HepG2 (cell line): Measurements from ENCODE around the gene SF3B6. TPM values are rescaled to one million over a fixed set of nuclear protein-coding genes. Genes with fewer than 3 reads are reported as not detected.

ENCODE experiments used
- ATAC-seq: fragments of 200-7000 bp; cut with Tn5 transposase; 3 replicates; pipeline ENCODE4 v1.9.1; 2020; ENCODE audit warnings: mild to moderate bottlenecking, moderate library complexity
- BruUV-seq: library from RNA; stranded (reverse); fragments of 400-500 nt; replicated peaks from 2 replicates; lab custom pipeline; 2021; lab: Mats Ljungman, UMichigan
- CTCF ChIA-PET: fragments of 300-600 bp; formaldehyde crosslinking; extraction: SDS; loops from one replicate; lab custom pipeline; 2021; ENCODE audit warnings: low total read pairs, inconsistent platforms, low intra/inter-chr PET ratio; lab: Yijun Ruan, JAX
- POLR2A ChIA-PET: fragments of 350-600 bp; sonication (Branson Sonifier 250); formaldehyde crosslinking; loops from one replicate; lab custom pipeline; 2020; ENCODE audit warnings: antibody characterized with exemption, inconsistent platforms; lab: Yijun Ruan, JAX
- DNase-seq: peaks from one replicate; pipeline ENCODE4 v3.0.0-alpha.2; 2015; ENCODE audit warnings: low spot score
- FAIRE-seq: peaks from 3 replicates; lab custom pipeline; 2011; peaks lifted over from hg19 to GRCh38; lab: Jason Lieb, UNC
- H2AFZ ChIP-seq: one replicate; pipeline ENCODE4 v1.6.1; 2011; ENCODE audit warnings: low read length, inconsistent platforms
- H3K27ac ChIP-seq: fragments of 300-600 bp; 3 replicates; pipeline ENCODE4 v1.8.0; 2011; ENCODE audit warnings: mixed run types, mild to moderate bottlenecking, mixed read lengths, low read length, inconsistent platforms; ENCODE audit not compliant: insufficient read depth; ENCODE audit errors: extremely low read length
- H3K27me3 ChIP-seq, 2 experiments: fragments of 200-600 bp in 1 of 2; 2 replicates in 1 of 2; 3 replicates in 1 of 2; pipeline versions ENCODE4 v1.6.0 to v1.8.0; 2011; ENCODE audit warnings: low read length in 2 of 2, mild to moderate bottlenecking in 2 of 2, moderate library complexity in 2 of 2, inconsistent platforms in 1 of 2; ENCODE audit not compliant: insufficient read depth in 2 of 2, control insufficient read depth in 1 of 2
- H3K36me3 ChIP-seq, 2 experiments: fragments of 200-600 bp in 1 of 2; replicated peaks in 1 of 2; 2 replicates in 1 of 2; 3 replicates in 1 of 2; pipeline versions ENCODE4 v1.5.1 to v1.8.0; 2011; ENCODE audit warnings: low read length in 2 of 2, inconsistent platforms in 1 of 2; ENCODE audit not compliant: insufficient read depth in 2 of 2, control insufficient read depth in 1 of 2
- H3K4me1 ChIP-seq: 2 replicates; pipeline ENCODE4 v1.5.1; 2012; ENCODE audit warnings: low read length, inconsistent platforms; ENCODE audit not compliant: insufficient read depth
- H3K4me2 ChIP-seq: 2 replicates; pipeline ENCODE4 v1.6.0; 2011; ENCODE audit warnings: low read depth, low read length, inconsistent platforms
- H3K4me3 ChIP-seq, 3 experiments: fragments of 200-600 bp in 1 of 3; sonication (generic), shearing (Covaris generic) in 1 of 3; replicated peaks in 1 of 3; 2 replicates each; pipeline ENCODE4 v1.5.1; 2011 to 2016; ENCODE audit warnings: low read length in 3 of 3, inconsistent platforms in 2 of 3, low read depth in 2 of 3, mild to moderate bottlenecking in 2 of 3, control low read depth in 1 of 3, mixed read lengths in 1 of 3; ENCODE audit not compliant: insufficient read depth in 1 of 3
- H3K79me2 ChIP-seq: one replicate; pipeline ENCODE4 v1.6.1; 2011; ENCODE audit warnings: low read length, inconsistent platforms; ENCODE audit not compliant: insufficient read depth
- H3K9ac ChIP-seq: 2 replicates; pipeline ENCODE4 v1.6.0; 2011; ENCODE audit warnings: mild to moderate bottlenecking, low read depth, low read length, inconsistent platforms; ENCODE audit not compliant: insufficient read depth
- H3K9me3 ChIP-seq: 2 replicates; pipeline ENCODE4 v1.5.1; 2012; ENCODE audit warnings: mild to moderate bottlenecking, low read length
- H4K20me1 ChIP-seq: 2 replicates; pipeline ENCODE4 v1.6.0; 2011; ENCODE audit warnings: inconsistent platforms, mild to moderate bottlenecking, low read length, moderate library complexity; ENCODE audit not compliant: insufficient read depth
- BCL3 ChIP-seq: sonication (generic); formaldehyde crosslinking; IDR thresholded peaks from 2 replicates; pipeline ENCODE4 v1.5.1; 2020; ENCODE audit warnings: mild to moderate bottlenecking, missing genetic modification reagents, moderate library complexity
- CBFB ChIP-seq: sonication (generic); formaldehyde crosslinking; IDR thresholded peaks from 2 replicates; pipeline ENCODE4 v1.4.0; 2020; ENCODE audit warnings: missing genetic modification reagents
- FOXK1 ChIP-seq: sonication (generic); formaldehyde crosslinking; IDR thresholded peaks from 2 replicates; pipeline ENCODE4 v1.4.0; 2020; ENCODE audit warnings: low read depth, missing genetic modification reagents, borderline replicate concordance
- MTA3 ChIP-seq: sonication (generic); formaldehyde crosslinking; IDR thresholded peaks from 2 replicates; pipeline ENCODE4 v1.4.0; 2020; ENCODE audit warnings: missing genetic modification reagents
- PAX8 ChIP-seq: sonication (generic); formaldehyde crosslinking; IDR thresholded peaks from 2 replicates; pipeline ENCODE4 v1.8.0; 2022; ENCODE audit warnings: mild to moderate bottlenecking, missing genetic modification reagents, borderline replicate concordance
- POGZ ChIP-seq: sonication (generic); formaldehyde crosslinking; IDR thresholded peaks from 2 replicates; pipeline ENCODE4 v1.4.0; 2020; ENCODE audit warnings: mild to moderate bottlenecking, missing genetic modification reagents
- POLR2AphosphoS2 ChIP-seq: IDR thresholded peaks from 2 replicates; pipeline ENCODE4 v1.6.1; 2011; ENCODE audit warnings: low read depth, low read length, improper control_type of control experiment
- RFX5 ChIP-seq: IDR thresholded peaks from 2 replicates; pipeline ENCODE4 v1.6.1; 2011; ENCODE audit warnings: low read depth, low read length, improper control_type of control experiment
- ZKSCAN5 ChIP-seq: sonication (generic); formaldehyde crosslinking; IDR thresholded peaks from 2 replicates; pipeline ENCODE4 v1.5.1; 2020; ENCODE audit warnings: mild to moderate bottlenecking, missing genetic modification reagents
- ZNF317 ChIP-seq: sonication (generic); formaldehyde crosslinking; IDR thresholded peaks from 2 replicates; pipeline ENCODE4 v1.5.0; 2020; ENCODE audit warnings: mild to moderate bottlenecking, missing genetic modification reagents
- ZNF367 ChIP-seq: sonication (generic); formaldehyde crosslinking; IDR thresholded peaks from 2 replicates; pipeline ENCODE4 v1.4.0; 2020; ENCODE audit warnings: missing genetic modification reagents, borderline replicate concordance
- ZNF678 ChIP-seq: sonication (generic); formaldehyde crosslinking; IDR thresholded peaks from 2 replicates; pipeline ENCODE4 v1.4.0; 2020; ENCODE audit warnings: mild to moderate bottlenecking, missing genetic modification reagents
- ZNF773 ChIP-seq: sonication (generic); formaldehyde crosslinking; IDR thresholded peaks from 2 replicates; pipeline ENCODE4 v1.4.0; 2020; ENCODE audit warnings: missing genetic modification reagents, borderline replicate concordance
- WGBS: methylation state at CpG from one replicate; pipeline ENCODE4 v1.1.6; 2017; ENCODE audit warnings: low lambda C conversion rate; 5-methylcytosine and 5-hydroxymethylcytosine counted together
- in situ Hi-C: cut with HindIII; loops from 2 replicates; pipeline ENCODE4 v1.10.0; 2017; ENCODE audit warnings: low pct_unique_long_range_greater_than_20kb; ENCODE audit not compliant: extremely low pct_ligation_motif_present
- intact Hi-C: fragments of 100-400 bp; cut with micrococcal nuclease; formaldehyde crosslinking; loops from one replicate; pipeline ENCODE4 v1.10.0; 2022; ENCODE audit not compliant: unreplicated experiment
- polyA plus RNA-seq, 8 experiments: library from polyadenylated mRNA; depleted of rRNA in 3 of 8; stranded (reverse) in 7 of 8; unstranded in 1 of 8; fragments of >200 nt; fragmentation: Illumina TruSeq in 4 of 8; extraction: Trizol in 4 of 8; gene quantifications; 2 replicates each; pipeline versions ENCODE4 v1.2.1 to v1.2.3, GENCODE V29; 2011 to 2016; ENCODE audit warnings: low read depth in 4 of 8, missing spikeins in 1 of 8, mixed read lengths in 1 of 8; ENCODE audit not compliant: insufficient read depth in 1 of 8
- total RNA-seq, 5 experiments: library from RNA; depleted of rRNA; stranded (reverse); fragments of >200 nt; fragmentation: Illumina TruSeq; extraction: Trizol; gene quantifications; 2 replicates each; pipeline ENCODE4 v1.2.3, GENCODE V29; 2016; ENCODE audit warnings: low read depth in 1 of 5
- TF ChIP-seq, protein P1 (sequence below): sonication (generic); formaldehyde crosslinking; IDR thresholded peaks from 2 replicates; pipeline ENCODE4 v1.4.0; 2020; ENCODE audit warnings: missing genetic modification reagents
- TF ChIP-seq, protein P2 (sequence below): IDR thresholded peaks from 2 replicates; pipeline ENCODE4 v1.6.1; 2018; ENCODE audit warnings: missing genetic modification reagents, mild to moderate bottlenecking, missing compliant biosample characterization

The SF3B6 gene
- total and polyA plus RNA-seq, 2 of the 13 experiments (the other 11 are each of a cell fraction or from before 2014, with no cell fraction given) = 177 to 182 TPM

DNA sequence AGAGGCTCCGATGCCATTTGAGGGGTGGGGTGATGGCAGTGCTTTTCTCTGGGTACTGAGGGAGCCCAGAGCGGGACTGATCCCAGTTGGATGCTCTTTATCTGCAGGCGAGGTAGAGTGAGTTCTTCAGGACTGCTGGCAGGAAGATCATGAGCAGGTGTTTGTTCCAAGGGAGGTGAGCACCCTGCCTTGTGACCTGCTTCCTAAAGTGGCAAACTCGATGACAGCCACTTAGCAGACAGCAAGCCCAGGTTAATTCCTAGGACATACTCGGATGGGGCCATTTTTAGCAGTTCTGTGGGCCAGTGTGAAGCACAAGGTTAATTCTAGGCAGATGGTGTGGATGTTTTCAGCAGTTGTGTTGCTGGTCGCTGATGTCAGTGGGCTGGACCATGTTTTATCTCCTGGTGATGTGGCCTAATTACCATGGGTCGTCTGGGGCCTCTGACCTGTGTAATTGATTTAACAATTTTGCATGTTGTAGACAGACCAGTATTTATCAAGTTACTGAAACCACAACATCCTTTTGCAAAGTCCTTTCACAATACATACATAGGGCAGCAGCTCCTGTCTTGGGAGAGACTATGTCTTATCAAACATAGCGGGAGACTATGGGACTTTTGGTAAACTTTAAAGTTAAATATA is 21.6 kb downstream of the SF3B6 start (continued):
- TF ChIP-seq, protein P1, sequence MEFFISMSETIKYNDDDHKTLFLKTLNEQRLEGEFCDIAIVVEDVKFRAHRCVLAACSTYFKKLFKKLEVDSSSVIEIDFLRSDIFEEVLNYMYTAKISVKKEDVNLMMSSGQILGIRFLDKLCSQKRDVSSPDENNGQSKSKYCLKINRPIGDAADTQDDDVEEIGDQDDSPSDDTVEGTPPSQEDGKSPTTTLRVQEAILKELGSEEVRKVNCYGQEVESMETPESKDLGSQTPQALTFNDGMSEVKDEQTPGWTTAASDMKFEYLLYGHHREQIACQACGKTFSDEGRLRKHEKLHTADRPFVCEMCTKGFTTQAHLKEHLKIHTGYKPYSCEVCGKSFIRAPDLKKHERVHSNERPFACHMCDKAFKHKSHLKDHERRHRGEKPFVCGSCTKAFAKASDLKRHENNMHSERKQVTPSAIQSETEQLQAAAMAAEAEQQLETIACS = no peak
- TF ChIP-seq CBFB (CRISPR knock-in tag) (no peak), RFX5 (no peak), MTA3 (CRISPR knock-in tag) (no peak)

GRCh38 chr2:24052951-24053350 is 23.2 kb downstream of the SF3B6 start:
- no TSS peak for BruUV-seq
- Histone ChIP-seq H3K9ac (no peak overlapping the region; the same call in 1 of the 2 replicates), H3K4me3 (no peak overlapping the region), H3K27ac (peak overlapping the region; percentile 47), H3K79me2 (peaks cover 7% of the 10 kb centered on the region), H2AFZ (no peak overlapping the region), H3K4me1 (peaks cover 48% of the 10 kb centered on the region), H3K4me2 (peak overlapping the region; percentile 78), H3K36me3 (peaks cover 0 to 2% of the 10 kb centered on the region in 2 experiments; a peak in 3 of 5 replicates), H3K9me3 (no peaks in the 10 kb centered on the region), H4K20me1 (no peaks in the 10 kb centered on the region), H3K27me3 (no peaks in the 10 kb centered on the region; a peak in 1 of 5 replicates)
- peak; percentile 40 for DNase-seq
- in situ Hi-C loops = no loop called here
- intact Hi-C loops = no loop called here
- ChIA-PET CTCF (no interaction called here), POLR2A (interaction anchor here (1.0 to 4.9 kb wide), 6 partner anchors 13 to 126 kb away, joined by 4 to 56 read pairs (median 26); partner anchors contain the start of genes ATAD2B, SF3B6 and TP53I3)
- 57% methylated on average over 1 of the region's 1 CpG for WGBS
- peak; percentile 73 for FAIRE-seq
- peak; percentile 9; the same call in 1 of the 3 replicates for ATAC-seq
- TF ChIP-seq ZNF367 (CRISPR knock-in tag) (no peak), ZKSCAN5 (no peak), ZNF773 (CRISPR knock-in tag) (no peak), PAX8 (CRISPR knock-in tag) (no peak), BCL3 (CRISPR knock-in tag) (no peak), ZNF317 (CRISPR knock-in tag) (no peak), POGZ (CRISPR knock-in tag) (no peak), ZNF678 (CRISPR knock-in tag) (no peak), FOXK1 (CRISPR knock-in tag) (peak; percentile 68; the same call in 1 of the 2 replicates), POLR2AphosphoS2 (no peak)
- TF ChIP-seq, protein P2, sequence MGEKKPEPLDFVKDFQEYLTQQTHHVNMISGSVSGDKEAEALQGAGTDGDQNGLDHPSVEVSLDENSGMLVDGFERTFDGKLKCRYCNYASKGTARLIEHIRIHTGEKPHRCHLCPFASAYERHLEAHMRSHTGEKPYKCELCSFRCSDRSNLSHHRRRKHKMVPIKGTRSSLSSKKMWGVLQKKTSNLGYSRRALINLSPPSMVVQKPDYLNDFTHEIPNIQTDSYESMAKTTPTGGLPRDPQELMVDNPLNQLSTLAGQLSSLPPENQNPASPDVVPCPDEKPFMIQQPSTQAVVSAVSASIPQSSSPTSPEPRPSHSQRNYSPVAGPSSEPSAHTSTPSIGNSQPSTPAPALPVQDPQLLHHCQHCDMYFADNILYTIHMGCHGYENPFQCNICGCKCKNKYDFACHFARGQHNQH (CRISPR knock-in tag) = no peak
